NCI-H1105 treated with DMSO at 0.1 percent for 48 hours (cell line): ENCODE data around the gene URB1.
"Not testable (repeated sequence)": the region's sequence is repeated elsewhere in the genome, so short reads cannot be mapped to it uniquely, and the experiment has no call there.

Experiments
- DNase-seq: peaks from one replicate; lab custom pipeline; 2025; lab: John Stamatoyannopoulos, UW

The URB1 gene

DNA sequence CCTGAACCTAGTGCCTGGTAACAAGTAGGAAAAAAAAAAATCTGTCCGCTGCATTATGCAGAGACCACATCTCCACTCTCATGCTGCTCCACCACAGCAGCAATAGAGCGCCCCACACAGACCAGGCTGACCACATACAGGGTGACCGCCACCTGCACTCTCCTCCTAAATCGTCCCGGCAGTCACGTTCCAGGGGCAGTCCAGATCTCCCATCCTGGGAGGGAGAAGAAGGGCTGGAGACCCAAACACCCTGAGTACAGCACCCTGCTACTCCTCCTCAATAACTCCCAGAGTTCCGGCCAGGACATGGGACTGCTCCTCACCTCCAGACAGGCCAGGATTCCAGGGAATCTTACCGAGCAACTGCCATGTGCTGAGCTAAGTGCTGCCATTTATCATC, 15.3 kb downstream of the URB1 start:
- DNase-seq = no peak

DNA sequence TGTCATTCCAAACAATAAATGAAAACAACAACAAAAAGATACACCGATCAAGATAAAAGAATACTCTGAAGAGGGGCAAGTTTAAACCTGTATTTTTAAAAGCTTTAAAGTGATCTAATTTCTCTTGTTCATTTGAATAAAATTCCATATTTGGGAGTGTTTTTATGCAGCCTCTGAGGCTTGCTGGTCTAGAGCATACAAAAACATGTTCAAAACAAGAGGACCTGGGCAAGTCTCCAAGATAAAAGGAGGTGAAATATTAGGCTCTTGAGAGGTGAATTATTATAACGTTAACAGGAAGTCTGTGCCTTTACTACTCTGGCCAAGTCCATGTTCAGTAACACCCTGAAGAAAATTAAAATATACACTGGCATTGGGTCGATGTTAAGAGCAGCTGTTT, 20.1 kb downstream of the URB1 start:
- DNase-seq = peak; percentile 97

DNA sequence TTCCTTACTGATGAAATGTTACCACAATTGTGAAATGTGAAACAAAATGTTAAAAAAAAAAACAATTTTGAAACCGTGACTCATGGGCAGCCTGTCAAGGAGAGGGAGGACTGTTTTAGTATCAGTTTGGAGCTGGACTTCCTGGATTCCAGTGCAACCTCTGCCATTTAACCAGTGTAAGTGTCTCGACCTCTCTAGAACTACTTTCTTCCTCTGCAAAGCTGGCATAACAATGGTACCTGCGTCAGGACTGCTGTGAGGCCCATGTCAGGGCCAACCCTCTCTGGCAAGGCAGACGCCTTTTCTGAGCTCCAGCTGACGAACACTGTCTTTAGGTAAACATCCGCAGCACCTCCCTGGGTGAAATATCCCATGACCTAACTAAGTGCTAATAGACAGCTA, 20.9 kb downstream of the URB1 start:
- peak; percentile 80 for DNase-seq

DNA sequence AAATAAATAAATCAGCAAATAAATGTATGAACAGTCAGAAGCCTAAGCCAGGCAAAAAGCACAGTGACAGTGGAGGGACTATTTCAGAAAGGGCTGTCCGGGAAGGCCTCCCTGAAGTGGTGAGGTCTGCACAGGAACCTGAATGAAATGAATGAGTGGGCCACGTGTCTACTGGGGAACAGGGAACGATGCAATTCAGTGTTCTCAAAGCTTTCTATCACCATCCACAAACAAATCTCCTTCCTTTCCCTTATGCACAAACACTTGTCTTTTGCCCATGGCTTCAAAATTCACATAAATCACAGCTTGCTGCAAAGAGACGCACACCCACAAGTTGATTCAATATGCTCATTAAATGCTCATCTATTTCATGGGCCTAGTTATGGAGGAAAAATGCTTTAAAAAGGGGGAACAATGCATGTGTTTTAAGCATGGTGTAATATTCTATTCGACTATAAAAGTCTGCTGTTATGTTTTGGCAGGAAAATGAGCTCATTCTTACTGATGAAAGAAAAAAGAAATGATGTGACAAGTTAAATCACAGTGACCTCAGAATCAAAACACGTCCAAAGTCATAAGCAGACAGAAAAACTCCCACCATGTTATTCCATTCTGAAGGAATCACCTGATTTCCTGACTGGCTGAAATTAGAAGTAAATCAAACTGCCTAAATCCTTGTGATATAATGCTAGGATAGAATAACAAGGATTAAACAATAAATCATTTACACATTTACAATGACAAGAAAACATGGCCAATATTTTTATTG, 21.6 kb downstream of the URB1 start:
- no peak for DNase-seq

DNA sequence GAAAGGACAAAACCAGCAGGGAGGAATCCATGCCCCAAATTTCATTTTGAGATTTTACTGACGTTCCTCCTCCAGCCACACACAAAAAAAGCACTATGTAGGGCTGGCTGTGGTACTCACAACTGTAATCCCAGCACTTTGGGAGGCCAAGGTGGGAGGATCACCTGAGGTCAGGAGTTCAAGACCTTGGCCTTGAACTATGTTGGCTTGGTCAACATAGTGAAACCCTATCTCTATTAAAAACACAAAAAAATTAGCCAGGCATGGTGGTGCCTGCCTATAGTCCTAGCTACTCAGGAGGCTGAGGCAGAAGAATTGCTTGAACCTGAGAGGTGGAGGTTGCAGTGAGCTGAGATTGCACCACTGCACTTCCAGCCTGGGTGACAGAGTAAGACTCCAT, 23.9 kb downstream of the URB1 start:
- DNase-seq = not testable (repeated sequence)

DNA sequence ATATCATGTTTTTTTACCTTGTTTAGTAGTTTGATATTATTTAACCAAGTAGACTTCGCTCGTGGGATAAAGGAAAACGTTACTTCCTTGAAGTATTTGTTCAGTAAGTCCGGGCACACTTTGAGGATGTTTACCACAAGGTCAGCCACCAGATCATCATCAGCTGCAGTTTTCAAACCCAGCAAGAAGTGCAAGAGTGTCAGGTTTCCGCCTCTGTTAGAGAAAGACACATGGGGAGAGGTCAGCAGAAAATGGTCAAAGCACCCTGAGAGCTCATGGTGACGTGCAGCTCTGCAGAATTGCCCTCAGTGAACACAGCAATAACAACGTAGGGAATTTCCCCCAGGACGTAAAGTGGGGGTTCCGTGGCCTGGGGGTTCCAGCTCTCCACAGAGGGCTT, 24.4 kb downstream of the URB1 start:
- no peak for DNase-seq

DNA sequence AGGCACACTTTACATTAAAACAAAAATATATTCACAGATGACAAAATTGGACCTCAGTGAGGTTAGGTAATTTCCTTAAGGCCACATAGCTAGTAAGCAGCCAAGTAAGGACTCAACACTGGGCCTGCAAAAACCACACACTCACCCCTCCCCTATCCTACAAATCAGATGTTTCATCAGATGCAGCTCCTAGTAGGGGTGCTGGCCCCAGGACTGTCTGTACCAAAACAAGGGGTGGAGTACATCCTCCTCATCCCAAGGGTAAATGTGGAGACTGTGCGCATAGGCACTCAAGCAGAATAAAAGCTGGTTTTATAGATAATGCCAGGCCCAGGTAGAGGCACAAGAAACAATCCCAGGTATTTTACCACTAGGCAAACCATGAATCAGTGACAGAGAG, 25.7 kb downstream of the URB1 start:
- no peak for DNase-seq

DNA sequence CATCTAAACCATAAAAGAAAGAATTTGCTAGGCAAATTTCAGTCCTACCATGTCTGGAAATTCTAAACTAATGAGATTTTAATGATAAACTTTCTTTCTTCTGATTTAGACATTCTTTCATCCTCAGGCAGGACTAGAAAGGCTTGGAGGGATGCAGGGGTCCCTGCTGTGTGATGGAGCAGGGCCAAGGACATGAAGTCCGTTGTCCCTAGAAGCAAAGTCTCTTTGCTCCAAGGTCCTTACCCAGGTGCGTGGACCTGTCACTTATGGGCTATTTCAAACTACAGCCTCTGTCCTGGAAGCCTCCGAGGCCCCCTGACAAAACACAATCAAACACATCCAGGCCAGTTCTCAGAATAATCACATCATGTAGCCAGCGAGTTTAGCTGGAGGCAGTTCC, 26.6 kb downstream of the URB1 start:
- DNase-seq = no peak

DNA sequence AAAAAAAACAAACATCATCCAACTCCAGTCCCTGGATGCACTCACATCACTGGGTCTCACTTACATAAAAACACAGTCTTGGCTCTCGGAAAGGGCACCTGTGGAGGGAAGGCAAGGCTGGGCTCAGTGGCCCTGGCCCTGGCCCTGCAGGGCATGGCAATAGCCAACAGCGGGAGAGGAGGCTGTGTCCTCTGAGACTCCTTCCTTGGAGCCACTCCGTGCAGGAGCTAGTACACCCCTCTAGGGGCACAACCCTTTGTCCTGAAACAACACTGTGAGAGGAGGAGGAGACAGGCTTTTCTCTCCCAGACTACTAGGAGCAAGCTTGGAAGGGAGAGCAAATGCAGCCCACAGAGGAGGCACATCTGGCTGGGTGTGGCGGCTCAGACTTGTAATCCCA, 28.0 kb downstream of the URB1 start:
- DNase-seq = no peak

DNA sequence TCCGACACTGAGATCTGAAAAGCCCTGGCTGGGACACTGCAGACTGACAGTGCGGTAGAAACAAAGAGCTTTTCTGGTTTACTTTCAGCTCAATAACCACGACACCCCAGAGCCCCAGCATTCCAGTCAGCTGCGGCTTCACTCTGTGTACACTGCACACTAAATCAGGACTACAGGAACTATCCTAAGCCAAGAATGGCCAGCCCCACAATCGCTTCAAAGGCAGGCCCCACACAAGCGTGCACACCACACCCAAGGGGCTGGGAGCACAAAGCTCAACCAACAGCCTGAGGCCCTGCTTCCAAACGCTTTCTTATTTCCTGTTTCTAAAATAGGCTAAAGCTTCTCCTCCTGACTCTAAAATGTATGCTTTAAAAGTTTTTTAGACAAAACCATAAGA, 28.4 kb downstream of the URB1 start:
- DNase-seq = no peak

DNA sequence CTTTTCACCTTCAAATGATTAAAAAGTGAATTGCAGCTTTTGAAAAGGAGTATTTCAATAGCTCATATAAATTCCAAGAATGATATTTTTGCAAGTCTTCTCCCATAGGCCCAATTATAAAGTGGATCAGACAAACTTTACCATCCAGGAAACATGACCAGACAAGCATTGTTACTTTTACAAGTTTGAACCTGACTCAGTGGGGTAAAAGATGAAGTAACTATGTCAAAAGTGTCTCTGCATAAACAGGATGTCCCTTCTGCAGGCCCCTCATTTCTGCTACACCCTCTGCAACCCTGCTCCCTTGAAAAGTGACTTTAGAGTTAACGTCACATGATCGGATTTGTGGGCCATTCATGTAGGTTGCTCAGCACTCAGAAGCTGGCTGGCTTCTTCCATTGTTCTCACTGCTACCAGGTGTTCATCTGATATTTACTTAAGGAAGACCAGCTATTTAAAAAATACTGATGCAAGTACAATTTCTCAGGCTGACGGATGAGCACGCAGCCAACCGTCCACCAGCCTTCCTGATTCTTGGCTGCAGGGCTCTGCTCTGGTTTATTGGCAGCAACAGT, 32.3 kb downstream of the URB1 start:
- peak; percentile 16 for DNase-seq

DNA sequence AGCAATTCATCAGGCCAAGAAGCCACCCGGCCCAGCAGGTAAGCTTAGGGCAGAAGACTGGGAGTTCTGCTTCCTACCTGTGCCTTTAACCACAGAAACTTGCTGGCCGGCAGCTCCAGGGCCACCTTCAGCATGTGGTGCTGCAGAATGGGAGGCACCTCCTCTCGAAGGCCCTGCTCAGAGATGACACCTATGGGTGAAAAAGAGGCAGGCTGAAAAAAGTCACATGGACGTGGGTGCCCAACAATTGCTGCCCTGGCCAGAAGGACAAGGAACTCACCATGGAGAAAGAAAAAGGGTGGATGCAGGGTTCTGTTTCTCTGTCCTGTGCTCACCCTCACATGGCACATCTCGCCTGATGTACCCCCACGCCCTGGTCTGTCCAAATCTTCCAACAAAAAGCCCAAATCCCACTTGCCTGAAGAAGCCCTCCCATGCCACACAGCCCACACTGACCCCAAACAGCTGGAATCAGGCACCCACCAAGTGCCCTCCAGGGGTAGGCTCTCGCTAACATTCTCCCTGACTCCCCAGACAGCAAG, 33.0 kb downstream of the URB1 start:
- DNase-seq = no peak

DNA sequence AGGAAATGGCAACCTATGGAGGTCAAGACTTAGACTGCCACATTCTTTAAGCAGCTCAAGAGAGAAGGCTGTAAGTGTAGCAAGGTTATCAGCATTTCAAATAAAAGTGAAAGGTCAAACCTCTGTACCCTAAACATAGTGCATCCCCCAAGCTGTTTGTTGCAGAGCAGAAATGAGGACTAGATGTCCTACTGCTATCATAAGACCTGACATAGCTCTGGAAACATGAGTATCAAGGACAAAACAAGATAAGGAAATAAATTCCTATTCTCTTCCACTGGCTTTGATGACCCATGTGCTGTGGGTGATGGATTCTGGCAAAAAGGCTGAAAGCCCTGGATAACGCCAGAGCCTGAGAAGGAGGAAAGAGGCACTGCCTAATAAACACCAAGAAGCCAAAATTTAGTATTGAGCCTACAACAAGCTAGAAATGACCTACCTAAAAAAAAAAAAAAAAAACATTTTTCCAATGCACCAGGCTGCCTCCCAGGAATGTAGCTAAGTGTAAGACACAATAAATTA, 35.9 kb downstream of the URB1 start:
- no peak for DNase-seq

DNA sequence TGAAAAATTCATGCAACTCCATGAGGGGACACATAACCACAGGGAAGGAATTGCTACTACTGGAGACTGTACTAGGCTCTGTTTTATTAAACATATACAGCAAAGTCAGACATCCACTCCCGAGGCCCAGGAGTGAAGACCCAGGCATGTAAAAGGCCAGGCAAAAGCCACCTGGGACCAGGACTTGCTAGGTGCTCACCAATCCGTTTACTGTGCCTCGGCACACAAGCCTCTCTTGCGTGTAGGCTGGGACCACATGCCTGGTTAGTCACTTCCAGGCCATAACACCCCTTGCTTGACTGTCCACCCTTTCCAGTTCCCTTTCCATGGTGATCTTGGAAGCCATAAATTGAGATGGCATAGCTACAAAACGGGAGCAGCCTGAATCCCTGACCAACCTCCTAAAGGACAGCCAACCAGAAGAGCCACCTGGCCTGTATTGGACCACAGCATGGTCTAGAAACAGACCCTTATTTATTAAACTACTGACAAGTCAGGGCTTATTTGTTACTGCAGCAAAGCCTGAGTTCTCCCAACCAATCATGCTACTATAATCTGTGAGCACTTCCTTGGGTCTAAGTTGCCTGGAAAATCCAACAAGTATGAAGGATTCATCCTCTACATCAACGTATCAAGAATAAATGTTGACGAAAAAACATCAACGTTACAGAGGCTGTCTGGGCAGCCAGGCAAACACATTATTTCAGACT, 39.7 kb downstream of the URB1 start:
- no peak for DNase-seq

DNA sequence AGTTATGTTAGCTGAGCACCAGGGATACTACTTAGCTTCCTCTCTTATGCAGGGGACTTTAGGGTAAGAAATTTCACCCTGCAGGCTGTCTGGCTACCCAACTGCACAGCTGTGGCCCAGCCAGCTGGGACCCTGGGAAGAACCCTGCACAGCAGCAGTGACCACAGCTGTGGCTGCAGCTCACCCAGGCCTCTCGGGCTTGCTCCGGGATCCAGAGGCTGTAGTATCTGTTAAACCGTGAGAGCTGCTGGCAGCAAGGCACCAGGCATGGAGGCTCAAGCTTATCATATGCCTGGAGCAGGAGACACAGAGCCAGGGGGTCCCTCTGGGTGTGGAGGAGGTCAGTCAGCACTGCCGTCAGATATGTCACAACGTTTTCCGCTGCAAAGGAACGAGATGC, 40.3 kb downstream of the URB1 start:
- no peak for DNase-seq

DNA sequence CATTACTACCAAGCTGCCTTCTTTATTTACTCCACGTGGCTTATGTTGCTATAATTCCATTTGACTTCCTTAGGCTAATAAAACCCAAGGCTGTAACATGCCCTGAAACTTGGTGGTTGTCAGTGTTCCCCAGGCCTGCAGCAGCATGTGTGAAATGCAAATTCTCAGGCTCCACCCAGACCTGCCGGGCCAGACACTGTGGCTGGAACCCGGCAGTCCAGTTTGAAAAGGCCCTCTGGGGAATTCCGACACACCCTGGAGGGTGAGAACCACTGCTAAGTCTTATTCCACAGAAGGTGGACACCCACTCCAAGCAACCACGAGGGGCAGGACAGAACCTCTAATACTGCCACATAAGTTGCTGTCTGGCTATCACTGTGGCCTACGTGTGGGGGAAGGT, 41.4 kb downstream of the URB1 start:
- no peak for DNase-seq

DNA sequence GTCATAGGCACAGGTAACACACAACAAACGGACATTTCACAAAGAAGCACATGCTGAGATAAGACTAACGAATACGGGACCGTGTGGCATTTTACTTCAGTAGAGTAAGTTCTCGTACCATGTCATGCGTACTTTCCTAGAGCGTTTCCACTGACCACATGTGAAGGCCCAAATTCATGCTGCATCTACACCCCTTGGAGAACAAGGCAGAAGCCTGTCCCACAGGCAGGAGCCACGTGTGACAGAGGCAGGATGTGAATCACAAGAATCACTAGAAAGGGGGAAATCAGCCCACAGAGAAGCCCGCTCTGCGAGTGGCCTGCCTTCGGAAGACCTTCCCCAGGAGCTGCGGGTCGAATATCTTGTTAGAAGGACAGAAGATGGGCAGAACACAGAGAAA, 41.8 kb downstream of the URB1 start:
- DNase-seq = no peak

DNA sequence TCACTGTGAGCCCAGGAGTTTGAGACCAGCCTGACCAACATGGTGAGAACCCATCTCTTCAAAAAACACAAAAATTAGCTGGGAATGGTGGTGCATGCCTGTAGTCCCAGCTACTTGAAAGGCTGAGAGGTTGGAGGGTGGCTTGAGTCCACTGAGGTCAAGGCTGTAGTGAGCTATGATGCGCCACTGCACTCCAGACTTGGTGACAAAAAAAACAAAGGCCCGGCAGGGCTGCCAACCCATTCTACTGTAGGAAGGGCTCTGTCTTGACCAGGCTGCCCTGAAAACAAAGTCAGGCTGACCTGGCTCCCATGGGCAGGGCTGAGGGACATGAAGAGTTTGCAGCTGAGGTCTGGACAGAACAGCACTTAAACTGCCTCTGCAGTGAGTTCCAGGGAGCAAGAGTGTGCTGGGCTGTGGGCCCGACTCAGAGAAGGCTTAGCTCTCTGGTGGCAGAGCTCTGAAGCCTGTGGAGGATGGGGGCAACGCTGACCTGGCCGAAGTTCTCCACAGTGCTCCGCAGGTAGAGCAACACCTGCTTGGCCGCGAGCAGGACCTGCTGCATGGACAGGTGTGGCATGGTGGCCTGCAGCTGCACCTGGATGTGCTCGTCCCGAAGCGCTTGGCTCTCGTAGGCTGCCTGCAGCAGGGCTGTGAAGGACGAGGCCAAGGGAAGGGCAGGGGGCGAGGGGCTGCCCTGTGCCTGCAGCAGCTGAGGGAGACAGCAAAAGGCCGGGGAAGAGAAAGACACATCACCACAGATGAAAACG, 42.4 kb downstream of the URB1 start:
- no peak for DNase-seq

DNA sequence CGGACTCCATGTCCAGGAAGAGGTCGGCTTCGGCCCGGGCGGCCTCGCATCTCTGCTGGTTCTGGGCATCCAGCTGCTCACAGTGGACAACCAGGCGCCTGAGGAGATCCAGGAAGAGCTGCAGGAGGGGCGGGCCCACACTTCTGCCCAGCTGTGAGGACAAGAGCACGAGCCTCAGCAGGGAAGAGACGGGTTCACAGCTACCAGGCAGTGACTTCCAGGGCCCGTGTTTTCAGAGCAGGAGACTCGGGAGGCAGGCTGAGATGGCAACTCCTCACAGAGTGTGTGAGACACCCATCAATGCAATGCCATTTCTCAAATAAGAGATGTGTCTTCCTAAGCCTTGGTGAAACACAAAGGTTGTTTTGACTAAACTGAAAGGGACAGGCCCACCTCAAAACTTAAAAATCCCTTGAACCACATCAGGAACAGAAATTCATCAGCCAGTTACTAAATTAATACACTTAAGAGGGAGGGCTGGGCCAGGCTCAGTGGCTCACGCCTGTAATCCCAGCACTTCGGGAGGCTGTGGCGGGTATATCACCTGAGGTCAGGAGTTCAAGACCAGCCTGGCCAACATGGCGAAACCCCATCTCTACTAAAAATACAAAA, 43.4 kb downstream of the URB1 start:
- DNase-seq = no peak

DNA sequence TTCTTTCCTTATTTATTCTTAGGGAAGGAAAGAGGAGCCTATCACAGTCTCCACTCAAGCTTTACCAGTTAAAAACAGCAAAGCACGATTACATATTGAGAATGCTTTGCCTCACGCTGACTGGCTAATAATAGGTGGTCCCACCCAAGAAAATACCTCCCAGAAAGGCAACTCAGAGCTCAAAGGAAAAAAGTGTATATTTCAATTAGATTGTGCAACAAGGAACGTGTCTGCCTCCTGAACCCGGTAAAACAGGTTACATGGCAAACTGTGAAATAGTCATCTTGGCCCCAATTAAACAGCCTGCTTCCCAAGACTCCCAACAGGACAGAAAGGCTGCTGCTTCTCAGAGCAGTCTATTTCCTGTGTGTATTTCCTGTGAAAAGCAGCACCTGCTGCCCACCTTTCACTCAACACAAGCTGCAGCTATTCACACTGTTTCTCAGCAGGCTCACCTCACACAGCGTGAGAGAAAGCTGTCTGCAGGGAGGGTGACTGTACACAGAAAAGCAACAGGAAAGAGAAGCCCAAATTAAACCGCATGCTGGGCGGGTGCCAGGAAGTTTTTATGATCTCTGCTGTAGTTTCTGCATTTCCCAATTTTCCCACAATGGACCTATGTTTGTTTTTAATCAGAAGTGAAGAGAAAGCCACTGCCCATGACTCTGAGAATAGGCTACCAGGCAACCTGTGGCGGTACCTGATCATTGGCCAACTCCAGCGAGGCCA, 44.0 kb downstream of the URB1 start:
- no peak for DNase-seq

DNA sequence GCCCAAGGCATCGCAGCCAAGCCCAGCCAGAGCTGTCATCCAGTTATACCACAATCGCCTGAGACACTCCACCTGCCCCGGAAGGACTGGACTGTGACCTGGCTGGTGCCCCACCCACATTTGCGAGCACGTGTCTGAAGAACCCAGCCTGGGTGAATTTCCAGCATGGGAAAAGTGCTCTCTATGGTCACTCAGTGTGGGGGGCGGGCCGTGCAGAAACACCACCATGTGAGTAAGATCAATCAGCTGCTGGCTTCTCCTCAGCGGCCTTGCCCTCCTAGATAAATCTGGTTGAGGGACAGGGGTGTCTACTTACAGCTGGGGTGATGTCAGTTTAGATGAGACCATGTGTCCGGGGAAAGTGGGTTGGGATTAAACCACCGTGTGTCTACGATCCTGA, 44.8 kb downstream of the URB1 start:
- no peak for DNase-seq
